HG03558 (cell line): ENCODE data around the gene EHMT1.

ENCODE experiments used
- ATAC-seq: cut with Tn5 transposase; IDR thresholded peaks from one replicate; pipeline ENCODE4 v1.9.1; 2021; ENCODE audit warnings: moderate number of reproducible peaks; ENCODE audit not compliant: unreplicated experiment; ENCODE audit errors: extremely low read depth

EHMT1 gene

GRCh38 chr9:137832830-137833590 lies 214.2 kb downstream of the EHMT1 start:
- ATAC-seq = no peak

DNA sequence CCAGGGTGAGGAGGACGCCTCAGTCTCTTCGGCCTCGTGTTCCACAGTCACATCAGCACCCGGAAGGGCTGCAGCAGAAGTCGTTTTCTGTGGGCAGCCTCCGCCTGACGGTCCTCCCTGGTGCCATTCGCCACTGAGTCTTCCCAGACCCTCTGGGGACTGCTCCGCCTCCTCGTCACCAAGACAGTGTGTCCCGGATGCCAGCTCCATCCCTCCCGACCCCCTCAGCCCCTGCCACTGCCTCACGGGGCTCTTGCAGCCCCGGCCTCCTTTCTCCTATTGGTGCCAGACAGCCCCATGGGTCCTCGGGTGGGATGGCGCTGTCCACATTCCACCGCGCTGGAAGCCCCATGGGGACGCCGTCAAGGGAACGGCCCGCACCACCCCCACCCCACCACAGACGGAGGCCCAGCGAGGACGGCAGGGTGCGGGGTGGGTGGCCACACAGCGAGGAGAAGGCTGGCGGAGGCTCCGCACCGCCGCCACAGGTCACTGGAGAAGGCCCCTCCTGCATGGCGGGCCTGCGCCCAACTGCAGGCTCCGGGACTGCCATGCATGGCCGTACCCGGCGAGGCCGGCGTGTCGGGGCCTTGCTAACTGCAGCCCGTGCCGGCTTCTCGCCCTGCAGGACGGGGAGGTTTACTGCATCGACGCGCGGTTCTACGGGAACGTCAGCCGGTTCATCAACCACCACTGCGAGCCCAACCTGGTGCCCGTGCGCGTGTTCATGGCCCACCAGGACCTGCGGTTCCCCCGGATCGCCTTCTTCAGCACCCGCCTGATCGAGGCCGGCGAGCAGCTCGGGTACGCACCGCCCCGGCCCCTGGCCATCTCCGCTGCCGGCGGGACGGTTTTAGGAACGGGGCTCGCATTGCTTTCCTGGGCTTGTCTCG lies 215.2 kb downstream of the EHMT1 start:
- no peak for ATAC-seq

DNA sequence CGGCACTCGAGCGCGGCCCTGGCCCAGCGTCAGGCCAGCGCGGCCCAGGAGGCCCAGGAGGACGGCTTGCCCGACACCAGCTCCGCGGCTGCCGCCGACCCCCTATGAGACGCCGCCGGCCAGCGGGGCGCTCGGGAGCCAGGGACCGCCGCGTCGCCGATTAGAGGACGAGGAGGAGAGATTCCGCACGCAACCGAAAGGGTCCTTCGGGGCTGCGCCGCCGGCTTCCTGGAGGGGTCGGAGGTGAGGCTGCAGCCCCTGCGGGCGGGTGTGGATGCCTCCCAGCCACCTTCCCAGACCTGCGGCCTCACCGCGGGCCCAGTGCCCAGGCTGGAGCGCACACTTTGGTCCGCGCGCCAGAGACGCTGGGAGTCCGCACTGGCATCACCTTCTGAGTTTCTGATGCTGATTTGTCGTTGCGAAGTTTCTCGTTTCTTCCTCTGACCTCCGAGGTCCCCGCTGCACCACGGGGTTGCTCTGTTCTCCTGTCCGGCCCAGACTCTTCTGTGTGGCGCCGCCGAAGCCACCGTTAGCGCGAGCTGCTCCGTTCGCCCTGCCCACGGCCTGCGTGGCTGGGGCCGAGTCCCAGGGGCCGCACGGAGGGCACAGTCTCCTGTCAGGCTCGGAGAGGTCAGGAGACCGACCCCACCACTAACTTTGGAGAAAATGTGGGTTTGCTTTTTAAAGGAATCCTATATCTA lies 216.2 kb downstream of the EHMT1 start:
- no peak for ATAC-seq

- ATAC-seq = no peak
Observed at GRCh38 chr9:137836151-137836830, 217.5 kb downstream of the EHMT1 start.

GRCh38 chr9:137836831-137837241 lies 218.0 kb downstream of the EHMT1 start:
- no peak for ATAC-seq

GRCh38 chr9:137837345-137838278 lies 218.8 kb downstream of the EHMT1 start:
- ATAC-seq = no peak

DNA sequence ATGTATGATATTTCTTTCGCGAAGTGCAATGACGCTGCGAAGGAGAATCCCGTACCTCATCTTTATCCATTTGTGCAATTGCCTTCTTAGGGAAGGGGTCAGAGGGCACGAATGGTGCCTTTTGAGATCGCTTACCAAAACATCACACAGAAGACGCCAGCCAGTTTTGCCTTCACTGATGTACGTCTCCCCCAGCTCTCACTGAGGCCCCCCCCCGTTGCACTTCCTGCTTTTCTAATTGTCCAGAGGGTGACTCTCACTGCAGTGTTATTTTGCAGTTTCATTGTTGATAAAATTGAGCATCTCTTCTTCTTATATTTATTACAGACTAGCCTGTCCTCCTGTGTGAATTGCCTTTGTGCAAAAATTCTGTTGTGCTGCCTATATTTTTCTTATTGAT lies 219.8 kb downstream of the EHMT1 start:
- ATAC-seq = no peak

DNA sequence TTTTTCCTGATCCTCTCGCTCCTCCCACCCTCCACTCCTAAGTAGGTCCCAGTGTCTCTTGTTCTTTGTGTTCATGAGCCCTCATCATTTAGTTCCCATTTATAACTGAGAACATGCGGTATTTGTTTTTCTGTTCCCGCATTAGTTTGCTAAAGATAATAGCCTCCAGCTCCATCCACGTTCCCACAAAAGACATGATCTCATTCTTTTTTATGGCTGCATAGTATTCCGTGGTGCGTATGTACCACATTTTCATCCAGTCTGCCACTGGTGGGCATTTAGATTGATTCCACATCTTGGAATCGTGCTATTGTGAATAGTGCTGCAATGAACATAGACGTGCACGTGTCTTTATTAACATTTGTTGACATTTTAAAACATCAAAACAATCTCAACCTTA lies 224.6 kb downstream of the EHMT1 start:
- no peak for ATAC-seq

GRCh38 chr9:137851516-137852267 lies 232.9 kb downstream of the EHMT1 start:
- no peak for ATAC-seq

DNA sequence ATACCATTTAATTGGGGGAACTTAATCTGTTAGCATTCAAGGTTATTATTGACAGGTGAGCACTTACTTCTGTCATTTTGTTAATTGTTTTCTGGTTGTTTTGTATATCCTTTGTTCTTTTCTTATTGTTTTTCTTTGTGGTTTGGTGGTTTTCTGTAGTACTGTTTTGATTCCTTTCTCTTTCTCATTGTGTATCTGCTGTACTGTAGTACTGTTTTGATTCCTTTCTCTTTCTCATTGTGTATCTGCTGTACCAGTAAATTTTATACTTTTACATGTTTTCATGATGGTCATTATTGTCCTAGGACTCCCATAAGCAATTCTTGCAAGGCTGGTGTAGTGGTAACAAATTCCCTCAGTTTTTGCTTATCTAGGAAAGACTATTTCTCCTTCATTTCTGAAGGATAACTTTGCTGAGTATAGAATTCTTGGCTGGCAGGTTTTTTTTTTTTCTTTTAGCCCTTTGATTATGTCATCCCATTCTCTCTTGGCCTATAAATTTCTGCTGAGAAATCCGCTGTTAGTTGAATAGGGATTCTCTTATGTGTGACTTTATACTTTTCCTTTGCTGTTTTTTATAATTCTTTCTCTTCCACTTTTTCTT lies 234.7 kb downstream of the EHMT1 start:
- ATAC-seq = no peak

GRCh38 chr9:137860361-137860760 lies 241.6 kb downstream of the EHMT1 start:
- no peak for ATAC-seq

- no peak for ATAC-seq
Observed at GRCh38 chr9:137865581-137866145, 246.9 kb downstream of the EHMT1 start.

DNA sequence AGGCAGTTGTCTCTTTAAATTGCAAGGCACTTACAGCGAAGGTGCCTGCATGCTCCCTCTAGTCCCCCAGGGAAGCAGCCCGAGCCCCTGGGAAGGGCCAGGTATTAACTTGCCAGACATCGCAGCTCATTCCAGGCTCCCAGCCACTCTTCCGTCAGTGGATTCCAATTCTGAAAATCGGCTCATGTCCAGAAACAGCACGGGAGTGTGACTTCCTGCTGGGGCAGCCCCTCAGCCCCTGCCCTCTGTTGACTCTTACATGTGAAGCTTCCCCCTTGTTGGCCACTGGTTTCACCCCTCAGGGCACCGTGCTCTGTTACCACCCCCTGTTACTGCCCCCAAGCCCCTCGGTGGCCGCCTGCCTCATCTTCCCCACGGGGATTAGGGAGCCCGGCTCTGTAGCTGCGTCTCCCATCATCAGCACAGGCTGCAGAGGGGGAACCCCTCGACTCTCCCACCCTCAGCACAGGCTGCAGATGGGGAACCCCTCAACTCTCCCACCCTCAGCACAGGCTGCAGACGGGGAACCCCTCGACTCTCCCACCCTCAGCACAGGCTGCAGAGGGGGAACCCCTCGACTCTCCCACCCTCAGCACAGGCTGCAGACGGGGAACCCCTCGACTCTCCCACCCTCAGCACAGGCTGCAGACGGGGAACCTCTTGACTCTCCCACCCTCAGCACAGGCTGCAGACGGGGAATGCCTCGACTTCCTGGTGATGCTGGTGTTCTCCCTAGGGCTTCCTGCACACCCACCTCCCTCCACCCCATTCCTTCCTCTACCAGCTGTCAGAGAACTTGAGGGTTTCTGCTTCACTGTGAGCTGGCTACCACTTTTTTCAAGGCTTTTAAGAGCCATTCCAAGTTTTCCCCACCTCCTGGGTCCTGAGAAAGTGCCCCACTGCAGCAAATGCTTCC lies 247.7 kb downstream of the EHMT1 start:
- no peak for ATAC-seq

DNA sequence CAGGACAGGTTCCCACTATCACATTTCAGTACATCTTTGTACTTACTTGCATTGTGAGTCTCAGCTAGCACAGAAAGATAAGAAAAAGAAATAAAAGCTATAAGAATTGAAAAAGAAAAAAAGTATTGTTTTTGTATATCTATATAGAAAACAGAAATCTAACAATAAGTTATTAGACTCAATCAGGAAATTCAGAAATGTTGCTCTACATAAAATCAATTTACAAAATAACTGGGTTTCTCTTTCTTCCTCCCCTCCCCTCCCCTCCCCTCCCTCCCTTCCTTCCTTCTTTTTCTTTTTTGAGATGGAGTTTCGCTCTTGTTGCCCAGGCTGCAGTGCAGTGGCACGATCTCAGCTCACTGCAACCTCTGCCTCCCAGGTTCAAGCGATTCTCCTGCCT lies 251.6 kb downstream of the EHMT1 start:
- ATAC-seq = no peak

- ATAC-seq = no peak
Observed at GRCh38 chr9:137872296-137872695, 253.5 kb downstream of the EHMT1 start.

- no peak for ATAC-seq
Observed at GRCh38 chr9:137873408-137873807, 254.6 kb downstream of the EHMT1 start.

GRCh38 chr9:137873858-137874362 lies 255.1 kb downstream of the EHMT1 start:
- ATAC-seq = no peak
